GM13976 (cell line): Measurements from ENCODE around the gene HDLBP.

ENCODE experiments used
- DNase-seq: peaks from one replicate; pipeline ENCODE4 v3.0.0; 2012; ENCODE audit warnings: low spot score
- CTCF ChIP-seq: IDR thresholded peaks from 2 replicates; pipeline ENCODE4 v1.5.1; 2012; ENCODE audit warnings: borderline replicate concordance, mild to moderate bottlenecking; ENCODE audit not compliant: insufficient read depth; ENCODE audit errors: extremely low read depth, missing control alignments, control extremely low read depth
- in situ Hi-C: fragments of 300-500 bp; cut with MboI; formaldehyde crosslinking; loops from one replicate; pipeline ENCODE4 v1.12.0; 2022; ENCODE audit warnings: low sequenced_read_pairs, mixed read lengths, inconsistent platforms; ENCODE audit not compliant: unreplicated experiment

Gene HDLBP

DNA sequence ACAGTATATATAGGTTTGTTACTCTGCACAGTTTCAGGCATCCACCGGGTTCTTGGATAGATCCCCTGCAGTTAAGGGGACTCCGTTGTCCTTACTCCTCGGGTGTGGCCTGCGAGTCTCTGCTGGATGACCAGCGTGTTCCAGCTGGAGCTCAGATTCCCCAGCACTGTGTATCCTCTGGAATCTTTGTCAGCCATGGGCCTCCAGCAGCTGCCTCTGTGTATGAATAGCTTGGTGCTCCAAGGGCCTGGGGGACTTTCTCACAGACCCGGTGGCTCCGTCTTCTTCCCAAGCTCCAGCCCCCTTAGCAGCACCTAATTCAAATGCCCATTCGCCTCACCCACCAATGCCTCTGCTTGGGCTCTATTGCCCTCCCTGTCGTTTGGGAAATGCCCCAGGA lies 120.7 kb downstream of the HDLBP start:
- no peak for DNase-seq
- in situ Hi-C loops: no loop called here
- TF ChIP-seq CTCF: no peak

DNA sequence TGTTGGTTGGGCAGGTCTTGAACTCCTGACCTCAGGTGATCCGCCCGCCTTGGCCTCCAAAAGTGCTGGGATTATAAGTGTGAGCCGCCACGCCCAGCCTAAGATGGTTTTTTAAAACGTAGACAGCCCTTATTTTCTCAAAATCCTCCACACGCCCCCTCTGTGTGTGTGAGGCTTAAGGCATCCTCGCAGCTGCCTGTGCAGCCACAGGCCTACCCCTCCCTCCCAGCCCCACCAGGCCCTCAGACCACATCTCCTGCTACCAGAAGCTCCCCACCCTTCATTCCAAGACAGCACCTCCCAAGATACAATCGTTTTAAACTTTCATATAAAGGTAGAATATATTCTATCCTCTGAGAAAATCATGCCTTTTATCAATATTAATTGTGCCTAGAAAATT lies 122.2 kb downstream of the HDLBP start:
- in situ Hi-C loops: no loop called here
- TF ChIP-seq CTCF: no peak
- DNase-seq: no peak

DNA sequence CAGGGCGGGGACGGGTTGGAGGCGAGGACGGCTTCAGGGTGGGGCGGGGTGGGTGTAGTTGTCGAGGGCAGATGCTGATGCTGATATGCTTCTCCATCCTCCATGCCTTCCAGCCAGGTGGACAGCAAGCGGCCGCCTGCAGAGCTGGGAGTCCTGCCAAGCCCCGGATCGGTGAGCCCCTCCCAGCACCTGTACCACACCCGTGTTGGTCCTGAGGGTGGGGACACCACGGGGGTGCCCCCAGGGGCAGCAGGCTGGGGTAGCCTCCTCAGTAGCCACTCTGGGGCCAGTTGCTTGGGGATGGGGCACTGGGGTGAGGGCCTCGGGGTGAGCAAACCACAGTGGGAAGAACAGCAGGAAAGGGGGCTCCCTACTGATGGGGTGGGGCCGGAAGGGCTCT lies 124.4 kb downstream of the HDLBP start:
- in situ Hi-C loops: no loop called here
- no peak for TF ChIP-seq CTCF
- DNase-seq: no peak

DNA sequence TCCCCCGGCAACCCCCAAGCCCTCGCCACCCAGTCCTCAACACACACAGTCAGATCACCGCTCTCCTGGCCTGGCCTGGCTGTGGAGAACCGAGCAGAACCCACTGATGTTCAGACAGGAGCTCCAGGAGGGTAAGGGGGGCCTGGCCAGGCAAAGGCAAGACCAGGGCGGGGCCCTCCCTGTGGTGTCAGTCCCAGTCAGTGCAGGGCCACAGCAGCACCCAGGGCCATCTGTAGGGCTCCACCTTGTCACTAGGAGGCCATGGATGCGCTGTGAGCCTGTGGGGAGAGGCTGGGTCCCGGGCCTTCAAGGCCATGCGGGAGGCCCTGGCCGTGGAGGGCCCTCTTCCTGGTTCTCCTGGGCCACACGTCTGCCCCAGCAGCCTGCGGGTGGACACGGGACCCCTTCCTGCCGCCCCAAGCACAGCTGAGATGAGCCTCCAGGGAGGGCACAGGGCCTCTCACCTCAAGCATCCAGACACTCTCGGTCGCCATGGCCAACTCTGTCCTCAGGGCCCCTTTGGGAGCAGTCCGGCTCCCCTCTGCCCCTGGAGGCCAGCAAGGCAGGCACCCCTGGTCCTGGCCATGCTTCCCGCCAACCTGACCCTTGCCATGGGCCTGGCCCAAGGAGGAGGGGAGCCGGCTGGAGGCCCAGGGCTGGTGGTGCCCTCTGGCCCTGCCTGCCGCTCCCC lies 125.0 kb downstream of the HDLBP start:
- TF ChIP-seq CTCF: no peak
- in situ Hi-C loops: no loop called here
- DNase-seq: no peak

- in situ Hi-C loops: no loop called here
- TF ChIP-seq CTCF: no peak
- DNase-seq: no peak
Measured at GRCh38 chr2:241189856-241190201, 125.6 kb downstream of the HDLBP start.

DNA sequence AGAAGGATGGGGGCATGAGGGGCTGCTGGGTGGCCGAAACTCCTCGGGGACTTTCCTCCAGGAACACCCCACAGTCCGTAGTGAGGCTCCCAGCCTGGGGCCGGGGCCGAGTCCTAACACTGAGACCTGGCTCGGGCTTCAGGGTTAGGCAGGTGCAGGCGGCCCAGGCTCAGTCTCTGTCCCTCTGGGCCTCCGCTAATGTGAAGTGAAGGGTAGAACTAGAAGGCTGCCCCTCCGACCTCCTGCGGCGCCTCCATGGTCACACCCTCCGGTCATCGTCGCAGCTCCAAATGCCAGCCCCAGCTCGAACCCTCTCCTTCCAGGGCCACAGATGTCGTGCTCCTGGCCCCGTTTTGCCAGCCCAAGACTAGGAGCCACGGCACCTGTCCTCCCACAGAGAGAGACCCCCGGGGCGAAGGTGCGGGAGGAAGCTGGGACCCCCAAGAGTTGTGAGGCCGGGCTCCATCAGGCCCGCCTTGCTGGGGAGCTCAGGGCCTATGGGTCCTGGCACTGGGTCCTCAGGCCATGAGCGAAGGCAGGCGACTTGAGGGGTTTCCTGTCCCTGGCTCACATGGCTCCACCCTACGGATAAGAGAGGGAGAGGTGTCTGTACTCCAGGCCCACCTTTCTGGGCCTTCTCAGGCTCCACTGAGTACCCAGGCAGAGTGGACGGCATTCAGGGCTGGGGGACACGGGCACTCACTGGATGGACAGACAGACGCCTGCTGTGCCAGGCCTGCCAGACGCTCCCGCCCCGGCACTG lies 126.2 kb downstream of the HDLBP start:
- DNase-seq: no peak
- in situ Hi-C loops: no loop called here
- TF ChIP-seq CTCF: no peak
